Gastrocnemius medialis (tissue), 4 donors: ENCODE measurements around the gene MISP. TPM values are rescaled to one million over a fixed set of nuclear protein-coding genes. Genes with fewer than 3 reads are reported as not detected.
"Not testable (repeated sequence)": the region's sequence is repeated elsewhere in the genome, so short reads cannot be mapped to it uniquely, and the experiment has no call there.

Experiments
- ATAC-seq, 2 donors: fragments of 150-250 bp; one replicate each; pipeline ENCODE4 v1.9.1; 2016
- DNase-seq, 2 donors: peaks; one replicate each; pipeline ENCODE4 v3.0.0-alpha.2; 2019
- H3K27ac ChIP-seq, 4 donors: fragments of 200-600 bp; sonication (generic); 1 replicate in 1 of 4; 2 replicates in 3 of 4; pipeline ENCODE4 v1.5.1; 2016 to 2018; ENCODE audit warnings: mild to moderate bottlenecking in 2 of 4, moderate library complexity in 1 of 4
- H3K27me3 ChIP-seq, 3 donors: fragments of 200-600 bp; sonication (generic) in 2 of 3; 1 replicate in 1 of 3; 2 replicates in 2 of 3; pipeline versions ENCODE4 v1.5.1 to v1.6.0; 2016 to 2019; ENCODE audit warnings: mild to moderate bottlenecking in 1 of 3, moderate library complexity in 1 of 3
- H3K36me3 ChIP-seq, 2 donors: fragments of 200-600 bp; sonication (generic) in 1 of 2; one replicate each; pipeline ENCODE4 v1.5.1; 2017 to 2018
- H3K4me1 ChIP-seq, 2 donors: fragments of 200-600 bp; sonication (generic) in 1 of 2; one replicate each; pipeline ENCODE4 v1.5.1; 2016 to 2017; ENCODE audit warnings: mild to moderate bottlenecking in 2 of 2
- H3K4me3 ChIP-seq, 4 donors: fragments of 200-600 bp; sonication (generic) in 3 of 4; 1 replicate in 1 of 4; 2 replicates in 3 of 4; pipeline ENCODE4 v1.5.1; 2016 to 2019; ENCODE audit warnings: mild to moderate bottlenecking in 2 of 4
- H3K9me3 ChIP-seq, 3 donors: fragments of 200-600 bp; sonication (generic) in 2 of 3; 1 replicate in 1 of 3; 2 replicates in 2 of 3; pipeline ENCODE4 v1.5.1; 2016 to 2019
- CTCF ChIP-seq, 5 experiments: fragments of 450-650 bp in 3 of 5; fragments of 200-600 bp in 2 of 5; sonication (generic) in 2 of 5; IDR thresholded peaks in 4 of 5; conservative IDR thresholded peaks in 1 of 5; 1 replicate in 4 of 5; 2 replicates in 1 of 5; pipeline ENCODE4 v1.5.1; 2016 to 2019; ENCODE audit warnings: antibody characterized with exemption in 5 of 5, mild to moderate bottlenecking in 3 of 5, moderate library complexity in 3 of 5
- POLR2A ChIP-seq, 2 donors: fragments of 450-650 bp; IDR thresholded peaks; one replicate each; pipeline ENCODE4 v1.6.1; 2017; ENCODE audit warnings: antibody characterized with exemption in 2 of 2, mild to moderate bottlenecking in 2 of 2, moderate library complexity in 2 of 2
- in situ Hi-C, 4 donors: fragments of 200-750 bp; cut with MboI; loops; one replicate each; pipeline versions ENCODE4 v1.15.0 to v1.8.0; 2017; ENCODE audit warnings: low sequenced_read_pairs in 4 of 4
- intact Hi-C: fragments of 100-400 bp; cut with DNase I; formaldehyde crosslinking; loops from one replicate; pipeline ENCODE4 v1.15.1; 2023; ENCODE audit warnings: low total_unique reads
- total RNA-seq, 4 donors: library from RNA; depleted of rRNA; stranded (reverse); fragments of >200 nt; gene quantifications; one replicate each; pipeline versions ENCODE4 v1.1.0 to v1.2.3, GENCODE V29; 2016

Gene MISP
- total RNA-seq, 4 donors from 2014 or later: 1.2 TPM; not detected in 3

GRCh38 chr19:739998-740715, 10.8 kb upstream of the MISP start:
- intact Hi-C loops (no loop called here), in situ Hi-C loops (loop anchor here in 1 of 4 donors (10.0 kb wide), 1 partner anchor 75 kb away; the partner anchor contains the start of gene RNF126)
- no peak overlapping the region for H3K4me3 ChIP-seq
- H3K27ac ChIP-seq: no peak overlapping the region
- DNase-seq (no peak), ATAC-seq (no peak)
- TF ChIP-seq POLR2A (IDR thresholded peaks at IDR 0.05): no peak
- no peak for TF ChIP-seq CTCF (IDR thresholded peaks at IDR 0.05 in 4 of 5, conservative IDR thresholded peaks at IDR 0.05 in 1 of 5)
- H3K9me3 ChIP-seq: no peaks in the 10 kb centered on the region
- no peaks in the 10 kb centered on the region for H3K4me1 ChIP-seq
- no peaks in the 10 kb centered on the region for H3K27me3 ChIP-seq
- no peaks in the 10 kb centered on the region for H3K36me3 ChIP-seq

- H3K9me3 ChIP-seq, H3K36me3 ChIP-seq, H3K27me3 ChIP-seq, intact Hi-C loops, DNase-seq, H3K4me3 ChIP-seq, H3K4me1 ChIP-seq, in situ Hi-C loops, ATAC-seq, H3K27ac ChIP-seq: not testable (repeated sequence)
Observed at GRCh38 chr19:740816-741505, 10.0 kb upstream of the MISP start.

GRCh38 chr19:741506-742131, 9.3 kb upstream of the MISP start:
- no peak for ATAC-seq
- H3K27me3 ChIP-seq: no peaks in the 10 kb centered on the region
- H3K36me3 ChIP-seq: no peaks in the 10 kb centered on the region
- in situ Hi-C loops: no loop called here
- intact Hi-C loops: no loop called here
- no peak overlapping the region for H3K4me3 ChIP-seq
- no peaks in the 10 kb centered on the region for H3K4me1 ChIP-seq
- TF ChIP-seq POLR2A (IDR thresholded peaks at IDR 0.05) (no peak), CTCF (IDR thresholded peaks at IDR 0.05 in 4 of 5, conservative IDR thresholded peaks at IDR 0.05 in 1 of 5) (no peak)
- no peak overlapping the region for H3K27ac ChIP-seq
- DNase-seq: no peak
- no peaks in the 10 kb centered on the region for H3K9me3 ChIP-seq

- in situ Hi-C loops (no loop called here), intact Hi-C loops (no loop called here)
- Histone ChIP-seq H3K27me3 (no peaks in the 10 kb centered on the region), H3K4me3 (no peak overlapping the region), H3K9me3 (no peaks in the 10 kb centered on the region), H3K4me1 (no peaks in the 10 kb centered on the region), H3K27ac (no peak overlapping the region), H3K36me3 (no peaks in the 10 kb centered on the region)
- DNase-seq: no peak
- ATAC-seq: no peak
- TF ChIP-seq POLR2A (IDR thresholded peaks at IDR 0.05) (no peak), CTCF (IDR thresholded peaks at IDR 0.05 in 4 of 5, conservative IDR thresholded peaks at IDR 0.05 in 1 of 5) (no peak)
Observed at GRCh38 chr19:742540-743075, 8.3 kb upstream of the MISP start.

- ATAC-seq (no peak), DNase-seq (no peak)
- intact Hi-C loops: no loop called here
- TF ChIP-seq POLR2A (IDR thresholded peaks at IDR 0.05) (no peak), CTCF (IDR thresholded peaks at IDR 0.05 in 4 of 5, conservative IDR thresholded peaks at IDR 0.05 in 1 of 5) (no peak)
- Histone ChIP-seq H3K4me3 (no peak overlapping the region), H3K9me3 (no peaks in the 10 kb centered on the region), H3K27me3 (no peaks in the 10 kb centered on the region), H3K27ac (no peak overlapping the region), H3K4me1 (no peaks in the 10 kb centered on the region), H3K36me3 (no peaks in the 10 kb centered on the region)
- in situ Hi-C loops: no loop called here
Observed at GRCh38 chr19:743168-743687, 7.7 kb upstream of the MISP start.

- H3K27ac ChIP-seq, in situ Hi-C loops, intact Hi-C loops, H3K27me3 ChIP-seq, H3K36me3 ChIP-seq, H3K4me3 ChIP-seq, H3K9me3 ChIP-seq, ATAC-seq, DNase-seq, H3K4me1 ChIP-seq: not testable (repeated sequence)
Observed at GRCh38 chr19:745138-745537, 5.8 kb upstream of the MISP start.
